Measurements from ENCODE around the gene SELENOO. TPM values are rescaled to one million over a fixed set of nuclear protein-coding genes. Genes with fewer than 3 reads are reported as not detected.
A peak's percentile ranks its signal among the peaks of the same experiment; 100 is the strongest.

The SELENOO gene
- total and polyA plus RNA-seq, 2 of the 13 experiments (the other 11 are each of a cell fraction or from before 2014, with no cell fraction given) = 14.4 to 19.0 TPM

- Histone ChIP-seq H4K20me1 (ENCODE audit: insufficient read depth, low read length) (no peaks in the 10 kb centered on the region), H3K9ac (ENCODE audit: insufficient read depth, low read depth, low read length) (no peak overlapping the region), H3K4me1 (ENCODE audit: insufficient read depth, low read length) (peaks cover 27% of the 10 kb centered on the region), H3K27ac (ENCODE audit: extremely low read length, insufficient read depth, low read length) (no peak overlapping the region), H2AFZ (ENCODE audit: low read length) (no peak overlapping the region), H3K27me3 (ENCODE audit: control insufficient read depth in 1 of 2, insufficient read depth in 2 of 2, low read length in 2 of 2) (no peaks in the 10 kb centered on the region; a peak in 1 of 5 replicates), H3K9me3 (ENCODE audit: low read length) (no peaks in the 10 kb centered on the region), H3K4me2 (ENCODE audit: low read depth, low read length) (no peak overlapping the region), H3K4me3 (replicated peaks in 1 of 3; ENCODE audit: insufficient read depth in 1 of 3, low read depth in 2 of 3, low read length in 3 of 3) (no peak overlapping the region), H3K36me3 (replicated peaks in 1 of 2; ENCODE audit: control insufficient read depth in 1 of 2, insufficient read depth in 2 of 2, low read length in 2 of 2) (no peaks in the 10 kb centered on the region), H3K79me2 (ENCODE audit: insufficient read depth, low read length) (no peaks in the 10 kb centered on the region)
- 87% methylated on average over 23 of the region's 39 CpGs for WGBS (ENCODE audit: low lambda C conversion rate)
- CTCF ChIA-PET (ENCODE audit: low intra/inter-chr PET ratio, low total read pairs) = no interaction called here
- no peak for DNase-seq (ENCODE audit: low spot score)
- intact Hi-C loops (cut with micrococcal nuclease; ENCODE audit: unreplicated experiment) = no loop called here
- peak; percentile 57; the same call in 1 of the 2 replicates for TF ChIP-seq ZBTB33 (CRISPR knock-in tag; IDR thresholded peaks at IDR 0.05)
- no peak for TF ChIP-seq FOSL1 (CRISPR knock-in tag; IDR thresholded peaks at IDR 0.05; ENCODE audit: borderline replicate concordance)
- TF ChIP-seq ZNF142 (CRISPR knock-in tag; IDR thresholded peaks at IDR 0.05) = no peak
- TF ChIP-seq ZNF225 (CRISPR knock-in tag; IDR thresholded peaks at IDR 0.05) = no peak
- TF ChIP-seq EED (CRISPR knock-in tag; IDR thresholded peaks at IDR 0.05) = no peak
- TF ChIP-seq HOXA3 (CRISPR knock-in tag; IDR thresholded peaks at IDR 0.05) = 0 out of 2 replicates have a peak, but pooled peaks have one; percentile 5
- no peak for TF ChIP-seq NR2C2 (CRISPR knock-in tag; IDR thresholded peaks at IDR 0.05; ENCODE audit: borderline replicate concordance)
- TF ChIP-seq E2F2 (CRISPR knock-in tag; IDR thresholded peaks at IDR 0.05; ENCODE audit: borderline replicate concordance) = no peak
- TF ChIP-seq TEAD3 (CRISPR knock-in tag; optimal IDR thresholded peaks at IDR 0.05; ENCODE audit: borderline replicate concordance) = no peak
- TF ChIP-seq SUZ12 (IDR thresholded peaks at IDR 0.05; ENCODE audit: low read depth, low read length) = no peak
- no peak for ATAC-seq
- in situ Hi-C loops (cut with HindIII; ENCODE audit: extremely low pct_ligation_motif_present, low pct_unique_long_range_greater_than_20kb) = no loop called here
- POLR2A ChIA-PET = no interaction called here
- no peak for FAIRE-seq
- BruUV-seq (replicated peaks) = no TSS peak
Observed at GRCh38 chr22:50179937-50180726, 20.7 kb upstream of the SELENOO start.

All from HepG2 (cell line).